GM19395 (cell line): ENCODE results near the gene KRTAP4-9.
"Not testable (repeated sequence)": the region's sequence is repeated elsewhere in the genome, so short reads cannot be mapped to it uniquely, and the experiment has no call there.

Experiments used
- ATAC-seq: cut with Tn5 transposase; IDR thresholded peaks from one replicate; pipeline ENCODE4 v1.9.1; 2021; ENCODE audit warnings: mild to moderate bottlenecking, moderate library complexity; ENCODE audit not compliant: unreplicated experiment

Gene KRTAP4-9

GRCh38 chr17:41096055-41096454 lies 9.1 kb upstream of the KRTAP4-9 start:
- no peak for ATAC-seq

GRCh38 chr17:41098042-41098441 lies 7.1 kb upstream of the KRTAP4-9 start, which contains the start of gene KRTAP4-8:
TSS of gene KRTAP4-8 (minus strand) at chr17:41098142. CDS start at chr17:41098084, 58 bp downstream.
- no peak for ATAC-seq

- ATAC-seq: no peak
These were observed 6.7 kb upstream of the KRTAP4-9 start for GRCh38 chr17:41098481-41098880.

GRCh38 chr17:41099682-41100480 lies 5.3 kb upstream of the KRTAP4-9 start:
- ATAC-seq: not testable (repeated sequence)

- ATAC-seq: no peak
These were observed 3.5 kb upstream of the KRTAP4-9 start, which contains the start of gene KRTAP4-16 for GRCh38 chr17:41101586-41102259. TSS of gene KRTAP4-16 (minus strand) at chr17:41102209. CDS start at chr17:41102209, 0 bp downstream.

- no peak for ATAC-seq
These were observed 1.3 kb upstream of the KRTAP4-9 start for GRCh38 chr17:41103896-41104295.

- ATAC-seq: not testable (repeated sequence)
These were observed 677 bp upstream of the KRTAP4-9 start for GRCh38 chr17:41104386-41105038.

GRCh38 chr17:41107941-41108450 lies 2.8 kb downstream of the KRTAP4-9 start:
- ATAC-seq: no peak

GRCh38 chr17:41108728-41109386 lies 3.7 kb downstream of the KRTAP4-9 start:
- not testable (repeated sequence) for ATAC-seq

GRCh38 chr17:41111151-41111885 lies 6.1 kb downstream of the KRTAP4-9 start:
- ATAC-seq: no peak

GRCh38 chr17:41116297-41116696 lies 11.1 kb downstream of the KRTAP4-9 start:
- ATAC-seq: no peak

- ATAC-seq: not testable (repeated sequence)
These were observed 12.7 kb downstream of the KRTAP4-9 start, which contains the start of gene KRTAP4-11 for GRCh38 chr17:41117846-41118386. TSS of gene KRTAP4-11 (minus strand) at chr17:41118373. CDS start at chr17:41118315, 58 bp downstream.

- ATAC-seq: no peak
These were observed 13.5 kb downstream of the KRTAP4-9 start for GRCh38 chr17:41118721-41119120.

GRCh38 chr17:41119696-41120690 lies 14.8 kb downstream of the KRTAP4-9 start:
- not testable (repeated sequence) for ATAC-seq

- no peak for ATAC-seq
These were observed 16.6 kb downstream of the KRTAP4-9 start for GRCh38 chr17:41121742-41122141.

- ATAC-seq: not testable (repeated sequence)
These were observed 18.3 kb downstream of the KRTAP4-9 start for GRCh38 chr17:41123292-41123990.

GRCh38 chr17:41123991-41124371 lies 18.8 kb downstream of the KRTAP4-9 start, which contains the start of gene KRTAP4-12:
TSS of gene KRTAP4-12 (minus strand) at chr17:41124182. CDS start at chr17:41124122, 60 bp downstream.
- ATAC-seq: not testable (repeated sequence)

GRCh38 chr17:41125064-41125463 lies 19.9 kb downstream of the KRTAP4-9 start:
- no peak for ATAC-seq
